ENCODE measurements around the gene AGRP. TPM values are rescaled to one million over a fixed set of nuclear protein-coding genes. Genes with fewer than 3 reads are reported as not detected.
"Not testable (repeated sequence)": the region's sequence is repeated elsewhere in the genome, so short reads cannot be mapped to it uniquely, and the experiment has no call there.

The AGRP gene
- total RNA-seq, 1 donor from 2014 or later = not detected

DNA sequence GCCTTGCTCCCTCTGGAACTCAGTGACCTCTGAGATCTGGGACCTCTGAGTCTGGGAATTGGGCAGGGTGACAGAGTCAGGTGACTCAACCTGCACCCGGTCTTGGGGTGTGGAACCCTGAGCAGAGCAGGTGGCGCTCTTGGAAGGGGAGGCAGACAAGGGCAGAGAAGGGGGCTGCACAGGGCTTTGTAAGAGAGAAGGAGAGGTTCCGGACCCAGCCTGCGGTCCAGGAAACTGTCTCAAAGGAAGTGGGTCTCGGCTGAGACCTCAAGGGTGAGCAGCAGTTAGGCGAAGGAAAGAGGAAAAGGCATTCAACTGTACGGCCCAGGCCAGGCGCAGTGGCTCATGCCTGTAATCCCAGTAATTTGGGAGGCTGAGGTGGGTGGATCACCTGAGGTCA is 35.3 kb upstream of the AGRP start:
- H3K9me3 Mint-ChIP-seq = no peaks in the 10 kb centered on the region
- H3K4me1 Mint-ChIP-seq = peaks cover 15% of the 10 kb centered on the region
- no peak overlapping the region for H3K27ac Mint-ChIP-seq (ENCODE audit: unreplicated experiment)
- TF ChIP-seq, protein P1, sequence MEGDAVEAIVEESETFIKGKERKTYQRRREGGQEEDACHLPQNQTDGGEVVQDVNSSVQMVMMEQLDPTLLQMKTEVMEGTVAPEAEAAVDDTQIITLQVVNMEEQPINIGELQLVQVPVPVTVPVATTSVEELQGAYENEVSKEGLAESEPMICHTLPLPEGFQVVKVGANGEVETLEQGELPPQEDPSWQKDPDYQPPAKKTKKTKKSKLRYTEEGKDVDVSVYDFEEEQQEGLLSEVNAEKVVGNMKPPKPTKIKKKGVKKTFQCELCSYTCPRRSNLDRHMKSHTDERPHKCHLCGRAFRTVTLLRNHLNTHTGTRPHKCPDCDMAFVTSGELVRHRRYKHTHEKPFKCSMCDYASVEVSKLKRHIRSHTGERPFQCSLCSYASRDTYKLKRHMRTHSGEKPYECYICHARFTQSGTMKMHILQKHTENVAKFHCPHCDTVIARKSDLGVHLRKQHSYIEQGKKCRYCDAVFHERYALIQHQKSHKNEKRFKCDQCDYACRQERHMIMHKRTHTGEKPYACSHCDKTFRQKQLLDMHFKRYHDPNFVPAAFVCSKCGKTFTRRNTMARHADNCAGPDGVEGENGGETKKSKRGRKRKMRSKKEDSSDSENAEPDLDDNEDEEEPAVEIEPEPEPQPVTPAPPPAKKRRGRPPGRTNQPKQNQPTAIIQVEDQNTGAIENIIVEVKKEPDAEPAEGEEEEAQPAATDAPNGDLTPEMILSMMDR (conservative IDR thresholded peaks at IDR 0.05) = no peak
- DNase-seq (ENCODE audit: low read depth, low spot score) = no peak
- no peak overlapping the region for H3K4me3 Mint-ChIP-seq
- peaks cover 9% of the 10 kb centered on the region for H3K27me3 Mint-ChIP-seq (ENCODE audit: low read depth)
- no peaks in the 10 kb centered on the region for H3K36me3 Mint-ChIP-seq (ENCODE audit: low read depth)

DNA sequence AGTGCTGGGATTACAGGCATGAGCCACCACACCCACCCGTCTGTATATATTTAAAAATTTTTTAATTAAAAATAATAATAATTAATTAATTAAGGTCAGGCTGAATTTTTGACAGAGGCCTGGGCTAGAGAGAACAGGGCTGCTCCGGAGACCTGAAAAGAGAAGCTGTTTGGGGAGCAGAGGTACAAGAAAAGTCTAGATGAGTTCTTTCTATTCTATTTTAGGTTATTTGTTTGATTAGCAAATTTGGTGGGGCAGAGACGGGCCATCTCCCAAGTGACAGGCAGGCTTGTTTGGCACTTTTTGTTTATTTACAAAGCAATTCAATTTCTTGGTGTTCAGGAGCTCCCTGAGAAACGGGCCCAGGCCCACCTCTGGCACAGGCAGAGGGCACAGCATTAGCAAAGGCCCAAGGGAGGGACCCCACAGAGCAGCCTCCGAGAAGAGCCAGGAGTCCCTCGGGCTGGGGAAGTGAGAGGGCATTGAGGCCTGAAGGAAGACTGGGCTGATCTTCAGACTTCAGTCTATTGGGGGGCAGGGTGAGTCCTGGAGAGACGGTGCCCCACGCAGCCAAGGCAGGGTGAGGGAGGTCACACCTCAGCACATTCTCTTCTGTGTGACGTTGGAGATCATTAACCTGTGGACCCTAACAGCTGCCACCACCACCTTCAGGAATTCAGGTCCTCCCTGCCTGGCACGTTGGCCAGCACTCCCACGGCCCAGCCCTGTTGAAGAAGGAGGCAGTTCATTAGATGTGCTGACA is 34.5 kb upstream of the AGRP start:
- Mint-ChIP-seq H3K27ac (ENCODE audit: unreplicated experiment) (no peak overlapping the region), H3K36me3 (ENCODE audit: low read depth) (no peaks in the 10 kb centered on the region), H3K4me1 (peaks cover 15% of the 10 kb centered on the region), H3K27me3 (ENCODE audit: low read depth) (peaks cover 9% of the 10 kb centered on the region), H3K4me3 (no peak overlapping the region), H3K9me3 (no peaks in the 10 kb centered on the region)
- TF ChIP-seq, protein P1 (conservative IDR thresholded peaks at IDR 0.05) = no peak
- no peak for DNase-seq (ENCODE audit: low read depth, low spot score)

DNA sequence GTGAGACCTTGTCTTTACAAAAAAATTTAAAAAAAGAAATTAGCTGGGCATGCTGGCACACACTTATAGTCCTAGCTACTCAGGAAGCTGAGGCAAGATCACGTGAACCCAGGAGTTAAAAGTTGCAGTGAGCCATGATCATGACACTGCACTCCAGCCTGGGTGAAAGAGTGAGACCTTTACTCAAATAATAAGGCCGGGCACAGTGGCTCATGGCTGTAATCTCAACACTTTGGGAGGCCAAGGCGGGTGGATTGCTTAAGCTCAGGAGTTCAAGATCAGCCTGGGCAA is 33.8 kb upstream of the AGRP start:
- H3K27ac Mint-ChIP-seq (ENCODE audit: unreplicated experiment) = no peak overlapping the region
- peaks cover 9% of the 10 kb centered on the region for H3K27me3 Mint-ChIP-seq (ENCODE audit: low read depth)
- no peak for DNase-seq (ENCODE audit: low read depth, low spot score)
- H3K36me3 Mint-ChIP-seq (ENCODE audit: low read depth) = no peaks in the 10 kb centered on the region
- peaks cover 15% of the 10 kb centered on the region for H3K4me1 Mint-ChIP-seq
- TF ChIP-seq, protein P1 (conservative IDR thresholded peaks at IDR 0.05) = no peak
- H3K9me3 Mint-ChIP-seq = no peaks in the 10 kb centered on the region
- H3K4me3 Mint-ChIP-seq = no peak overlapping the region

DNA sequence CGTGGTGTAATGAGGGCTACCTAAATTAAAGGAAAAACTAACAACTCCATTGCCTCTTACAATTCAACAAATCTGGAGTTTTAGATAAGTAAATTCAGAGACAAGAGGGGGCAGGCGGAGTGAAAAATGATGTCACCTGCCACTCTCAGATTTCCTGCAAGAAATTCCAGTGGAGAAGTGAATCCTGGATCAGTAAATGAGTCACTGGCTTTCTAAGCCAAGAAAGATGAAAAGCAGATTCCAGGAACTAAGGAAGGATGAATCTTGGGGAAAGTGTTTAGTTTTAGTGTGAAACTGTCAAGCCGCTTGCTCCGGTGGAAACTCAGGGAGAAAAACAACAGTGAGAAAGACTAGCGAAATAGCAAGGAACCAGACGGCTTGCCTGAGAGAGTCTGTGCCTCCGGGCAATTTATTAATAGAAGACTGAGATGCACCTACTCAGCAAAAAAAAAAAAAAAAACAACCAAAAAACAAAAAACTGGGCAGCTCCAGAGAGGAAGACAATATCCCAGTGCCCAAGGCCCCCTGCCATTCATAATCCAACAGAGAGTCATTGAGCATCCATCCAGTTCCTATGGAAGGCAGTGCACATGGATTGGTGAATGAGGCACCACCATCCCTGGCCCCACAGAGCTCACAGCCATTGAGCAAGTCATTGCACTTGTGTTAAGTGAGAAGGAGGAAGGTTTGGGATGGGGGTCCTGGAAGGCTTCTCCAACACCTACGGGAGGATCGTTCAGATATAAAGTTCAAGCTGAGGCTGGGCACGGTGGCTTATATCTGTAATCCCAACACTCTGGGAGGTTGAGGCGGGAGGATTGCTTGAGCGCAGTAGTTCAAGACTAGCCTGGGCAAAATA is 33.2 kb upstream of the AGRP start:
- Mint-ChIP-seq H3K27ac (ENCODE audit: unreplicated experiment) (no peak overlapping the region), H3K9me3 (no peaks in the 10 kb centered on the region), H3K4me3 (no peak overlapping the region), H3K4me1 (peaks cover 12% of the 10 kb centered on the region), H3K27me3 (ENCODE audit: low read depth) (peaks cover 7% of the 10 kb centered on the region), H3K36me3 (ENCODE audit: low read depth) (no peaks in the 10 kb centered on the region)
- TF ChIP-seq, protein P1 (conservative IDR thresholded peaks at IDR 0.05) = no peak
- no peak for DNase-seq (ENCODE audit: low read depth, low spot score)

DNA sequence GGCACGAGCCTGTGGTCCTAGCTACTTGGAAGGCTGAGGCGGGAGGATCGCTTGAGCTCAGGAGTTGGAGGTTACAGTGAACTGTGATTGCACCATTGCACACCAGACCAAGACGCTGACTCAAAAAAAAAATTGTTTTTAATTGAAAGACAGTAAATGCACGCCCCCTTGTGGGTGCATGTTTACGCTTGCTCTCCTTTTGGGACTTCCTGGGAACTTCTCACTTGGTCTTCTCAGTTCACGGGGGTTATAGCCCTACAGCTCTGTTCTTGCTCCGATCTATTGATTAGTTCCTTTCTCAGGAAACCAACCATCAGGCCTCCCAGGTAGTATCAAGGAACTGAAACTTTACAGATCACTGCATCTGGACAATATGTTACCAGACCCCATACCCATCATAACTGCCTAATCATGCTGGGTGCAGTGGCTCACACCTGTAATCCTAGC is 31.1 kb upstream of the AGRP start:
- Mint-ChIP-seq H3K36me3 (ENCODE audit: low read depth) (no peaks in the 10 kb centered on the region), H3K27me3 (ENCODE audit: low read depth) (peaks cover 1% of the 10 kb centered on the region), H3K4me1 (peaks cover 4% of the 10 kb centered on the region), H3K27ac (ENCODE audit: unreplicated experiment) (no peak overlapping the region), H3K4me3 (no peak overlapping the region), H3K9me3 (no peaks in the 10 kb centered on the region)
- TF ChIP-seq, protein P1 (conservative IDR thresholded peaks at IDR 0.05) = peak; percentile 77
- peak; percentile 72 for DNase-seq (ENCODE audit: low read depth, low spot score)

DNA sequence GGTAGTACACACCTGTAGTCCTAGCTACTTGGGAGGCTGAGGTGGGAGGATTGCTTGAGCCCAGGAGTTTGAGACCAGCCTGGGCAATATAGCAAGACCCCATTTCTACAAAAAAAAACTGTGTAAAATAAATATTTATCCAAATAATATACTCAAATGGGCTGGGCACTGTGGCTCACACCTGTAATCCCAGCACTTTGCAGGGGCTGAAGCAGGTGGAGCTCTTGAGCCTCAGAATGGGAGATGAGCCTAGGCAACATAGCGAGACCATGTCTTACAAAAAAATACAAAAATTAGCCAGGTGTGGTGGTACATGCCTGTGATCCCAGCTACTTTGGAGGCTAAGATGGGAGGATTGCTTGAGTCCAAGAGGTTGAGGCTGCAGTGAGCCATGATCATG is 30.5 kb upstream of the AGRP start:
- H3K4me3 Mint-ChIP-seq; DNase-seq (ENCODE audit: low read depth, low spot score); H3K36me3 Mint-ChIP-seq (ENCODE audit: low read depth); H3K4me1 Mint-ChIP-seq; H3K9me3 Mint-ChIP-seq; H3K27ac Mint-ChIP-seq (ENCODE audit: unreplicated experiment); H3K27me3 Mint-ChIP-seq (ENCODE audit: low read depth): not testable (repeated sequence)
